GM21786 (cell line): ENCODE data around the gene CORO2A.

Source experiments
- ATAC-seq: cut with Tn5 transposase; IDR thresholded peaks from one replicate; pipeline ENCODE4 v1.9.1; 2021; ENCODE audit not compliant: unreplicated experiment

Gene CORO2A

GRCh38 chr9:98193336-98193944 is 1.0 kb upstream of the CORO2A start:
- ATAC-seq = no peak

GRCh38 chr9:98191671-98192502 is 550 bp downstream of the CORO2A start:
- peak; percentile 30 for ATAC-seq

GRCh38 chr9:98191181-98191608 is 1.2 kb downstream of the CORO2A start:
- ATAC-seq = no peak

GRCh38 chr9:98190757-98191105 is 1.7 kb downstream of the CORO2A start:
- no peak for ATAC-seq

- ATAC-seq = no peak
These were observed 3.0 kb downstream of the CORO2A start for GRCh38 chr9:98189412-98189811.

GRCh38 chr9:98187926-98188325 is 4.5 kb downstream of the CORO2A start:
- ATAC-seq = no peak

- no peak for ATAC-seq
These were observed 6.2 kb downstream of the CORO2A start for GRCh38 chr9:98186236-98186635.

GRCh38 chr9:98185611-98186171 is 6.7 kb downstream of the CORO2A start:
- no peak for ATAC-seq

GRCh38 chr9:98185021-98185567 is 7.3 kb downstream of the CORO2A start:
- ATAC-seq = no peak

GRCh38 chr9:98184326-98184725 is 8.1 kb downstream of the CORO2A start:
- no peak for ATAC-seq

- ATAC-seq = no peak
These were observed 9.4 kb downstream of the CORO2A start for GRCh38 chr9:98182889-98183599.

- ATAC-seq = no peak
These were observed 10.2 kb downstream of the CORO2A start for GRCh38 chr9:98182069-98182820.

GRCh38 chr9:98181746-98182068 is 10.7 kb downstream of the CORO2A start:
- no peak for ATAC-seq

GRCh38 chr9:98180996-98181395 is 11.4 kb downstream of the CORO2A start:
- ATAC-seq = no peak

- no peak for ATAC-seq
These were observed 13.3 kb downstream of the CORO2A start for GRCh38 chr9:98178874-98179850.

GRCh38 chr9:98176391-98177259 is 15.8 kb downstream of the CORO2A start:
- ATAC-seq = no peak

GRCh38 chr9:98175762-98176161 is 16.7 kb downstream of the CORO2A start:
- ATAC-seq = no peak

- ATAC-seq = no peak
These were observed 17.3 kb downstream of the CORO2A start for GRCh38 chr9:98175028-98175569.
